ENCODE measurements around the gene TANGO6.
"Not testable (repeated sequence)": the region's sequence is repeated elsewhere in the genome, so short reads cannot be mapped to it uniquely, and the experiment has no call there.

Gene TANGO6

GRCh38 chr16:68843482-68844210 lies at the start of gene TANGO6:
Gene TANGO6 (plus strand): TSS chr16:68843531. CDS start chr16:68843618, 87 bp downstream.
- DNase-seq: peak; percentile 86

- DNase-seq: no peak
Measured at GRCh38 chr16:68798398-68798797, 44.9 kb upstream of the TANGO6 start.

GRCh38 chr16:68800257-68800875 lies 43.0 kb upstream of the TANGO6 start:
- DNase-seq: peak; percentile 67

- DNase-seq: no peak
Measured at GRCh38 chr16:68802190-68802589, 41.1 kb upstream of the TANGO6 start.

- DNase-seq: no peak
Measured at GRCh38 chr16:68806422-68806821, 36.9 kb upstream of the TANGO6 start.

- no peak for DNase-seq
Measured at GRCh38 chr16:68806981-68807380, 36.4 kb upstream of the TANGO6 start.

- DNase-seq: no peak
Measured at GRCh38 chr16:68814516-68814915, 28.8 kb upstream of the TANGO6 start.

- DNase-seq: no peak
Measured at GRCh38 chr16:68823401-68824135, 19.8 kb upstream of the TANGO6 start.

GRCh38 chr16:68825427-68825826 lies 17.9 kb upstream of the TANGO6 start:
- no peak for DNase-seq

GRCh38 chr16:68826652-68827051 lies 16.7 kb upstream of the TANGO6 start:
- no peak for DNase-seq

- DNase-seq: no peak
Measured at GRCh38 chr16:68833251-68833650, 10.1 kb upstream of the TANGO6 start.

- no peak for DNase-seq
Measured at GRCh38 chr16:68834550-68834949, 8.8 kb upstream of the TANGO6 start.

GRCh38 chr16:68835970-68836369 lies 7.4 kb upstream of the TANGO6 start:
- DNase-seq: no peak

- no peak for DNase-seq
Measured at GRCh38 chr16:68839831-68840230, 3.5 kb upstream of the TANGO6 start.

- DNase-seq: not testable (repeated sequence)
Measured at GRCh38 chr16:68842964-68843481, 308 bp upstream of the TANGO6 start.

GRCh38 chr16:68844211-68844564 lies 857 bp downstream of the TANGO6 start:
- no peak for DNase-seq

GRCh38 chr16:68848786-68849185 lies 5.5 kb downstream of the TANGO6 start:
- DNase-seq: no peak

- DNase-seq: no peak
Measured at GRCh38 chr16:68850481-68850880, 7.2 kb downstream of the TANGO6 start.

GRCh38 chr16:68851601-68852000 lies 8.3 kb downstream of the TANGO6 start:
- DNase-seq: no peak

- no peak for DNase-seq
Measured at GRCh38 chr16:68857479-68857878, 14.1 kb downstream of the TANGO6 start.

GRCh38 chr16:68859828-68860227 lies 16.5 kb downstream of the TANGO6 start:
- DNase-seq: no peak

GRCh38 chr16:68860978-68861892 lies 17.9 kb downstream of the TANGO6 start:
- DNase-seq: no peak

- DNase-seq: no peak
Measured at GRCh38 chr16:68866933-68867332, 23.6 kb downstream of the TANGO6 start.
